Activated T-cell treated with anti-CD3 and anti-CD28 coated beads, Interleukin-2, amount 50 U/mL, for 48 hours (primary cell): Measurements from ENCODE around the gene GJA8.
"Not testable (repeated sequence)": the region's sequence is repeated elsewhere in the genome, so short reads cannot be mapped to it uniquely, and the experiment has no call there.

Experiments used
- DNase-seq, 2 experiments: peaks; one replicate each; pipeline ENCODE4 v3.0.0-alpha.2; 2020

Gene GJA8

GRCh38 chr1:147902253-147902845 is at the start of gene GJA8:
GJA8 (plus strand) TSS chr1:147902795; CDS start chr1:147907956, 5,161 bp downstream.
- no peak for DNase-seq

GRCh38 chr1:147853391-147853790 is 49.2 kb upstream of the GJA8 start:
- no peak for DNase-seq

- DNase-seq, result not testable (repeated sequence)
Observed at GRCh38 chr1:147854989-147855388, 47.6 kb upstream of the GJA8 start.

GRCh38 chr1:147855996-147856395 is 46.6 kb upstream of the GJA8 start:
- not testable (repeated sequence) for DNase-seq

- not testable (repeated sequence) for DNase-seq
Observed at GRCh38 chr1:147867204-147867603, 35.4 kb upstream of the GJA8 start.

- no peak for DNase-seq
Observed at GRCh38 chr1:147878022-147878421, 24.6 kb upstream of the GJA8 start.

GRCh38 chr1:147879911-147880310 is 22.7 kb upstream of the GJA8 start:
- no peak for DNase-seq

- DNase-seq, result no peak
Observed at GRCh38 chr1:147882535-147882934, 20.1 kb upstream of the GJA8 start.

- peak; percentile 80 to 81 for DNase-seq
Observed at GRCh38 chr1:147890177-147890790, 12.3 kb upstream of the GJA8 start.

- no peak for DNase-seq
Observed at GRCh38 chr1:147891088-147891487, 11.5 kb upstream of the GJA8 start.

- DNase-seq, result no peak
Observed at GRCh38 chr1:147892216-147892615, 10.4 kb upstream of the GJA8 start.

- DNase-seq, result peak in 1 of 2 experiments; percentile 24
Observed at GRCh38 chr1:147892731-147893214, 9.8 kb upstream of the GJA8 start.

GRCh38 chr1:147895123-147895522 is 7.5 kb upstream of the GJA8 start:
- no peak for DNase-seq

GRCh38 chr1:147897029-147897752 is 5.4 kb upstream of the GJA8 start:
- no peak for DNase-seq

GRCh38 chr1:147897789-147898188 is 4.8 kb upstream of the GJA8 start:
- DNase-seq, result no peak

- DNase-seq, result no peak
Observed at GRCh38 chr1:147904726-147905125, 2.1 kb downstream of the GJA8 start.

GRCh38 chr1:147907786-147908509 is 5.4 kb downstream of the GJA8 start:
- DNase-seq, result no peak

GRCh38 chr1:147912553-147912952 is 10.0 kb downstream of the GJA8 start:
- DNase-seq, result no peak

GRCh38 chr1:147913362-147913942 is 10.9 kb downstream of the GJA8 start:
- no peak for DNase-seq

GRCh38 chr1:147919896-147920295 is 17.3 kb downstream of the GJA8 start:
- DNase-seq, result no peak

GRCh38 chr1:147924813-147925212 is 22.2 kb downstream of the GJA8 start:
- no peak for DNase-seq

GRCh38 chr1:147927215-147927614 is 24.6 kb downstream of the GJA8 start:
- not testable (repeated sequence) for DNase-seq

- DNase-seq, result not testable (repeated sequence)
Observed at GRCh38 chr1:147927689-147928088, 25.1 kb downstream of the GJA8 start.
